ENCODE results near the gene LYPD6B. TPM values are rescaled to one million over a fixed set of nuclear protein-coding genes. Genes with fewer than 3 reads are reported as not detected.

LYPD6B gene
- total RNA-seq (1 to 10 TPM in 6 of 7 donors, under 1 TPM in 1; 0.46 to 3.5 (median 1.6) TPM), polyA plus RNA-seq (1 to 10 TPM; 1.2 to 3.5 (median 2.7) TPM)
- long read RNA-seq, donor 1, partial matches to known transcripts = 5 of 6 reads
- long read RNA-seq, donor 1, other reads (novel, unspliced or antisense) = 0 of 6 reads
- long read RNA-seq, donor 2, partial matches to known transcripts = 0 of 1 reads
- long read RNA-seq, donor 2, other reads (novel, unspliced or antisense) = 0 of 1 reads

- Histone ChIP-seq H3K27me3 (replicated peaks in 1 of 7) (peaks cover 0 to 50% (median 12%) of the 10 kb centered on the region in 7 donors), H3K4me1 (peaks cover 0 to 16% (median 6%) of the 10 kb centered on the region in 6 donors), H3K36me3 (no peaks in the 10 kb centered on the region), H3K4me3 (peak within 1 kb of the TSS in 7 of 8 donors; percentile 4 to 68 (median 31)), H3K27ac (no peak within 1 kb of the TSS), H3K9me3 (no peaks in the 10 kb centered on the region)
- peak; percentile 80 for DNase-seq
- intact Hi-C loops (cut with DNase I; ENCODE audit: low total_unique reads) = no loop called here
- 2 to 10% (median 3%) methylated on average over 17 to 85 of the region's 85 CpGs for WGBS, 5 donors
- TF ChIP-seq POLR2AphosphoS5 (IDR thresholded peaks at IDR 0.05) (no peak), POLR2A (IDR thresholded peaks at IDR 0.05) (no peak), CTCF (IDR thresholded peaks at IDR 0.05 in 8 of 11, conservative IDR thresholded peaks at IDR 0.05 in 3 of 11) (no peak)
Observed at GRCh38 chr2:149038442-149039212, at the start of gene LYPD6B. Gene LYPD6B (plus strand): TSS chr2:149038699. CDS start chr2:149130949, 92,250 bp downstream.

GRCh38 chr2:148989882-148990493 is 48.5 kb upstream of the LYPD6B start:
- intact Hi-C loops (cut with DNase I; ENCODE audit: low total_unique reads) = loop anchor here (5.0 to 10.0 kb wide), 2 partner anchors 485 to 1053 kb away; no protein-coding TSS in a partner anchor
- H3K27ac ChIP-seq = no peak overlapping the region
- H3K4me1 ChIP-seq = peaks cover 0 to 6% (median 0%) of the 10 kb centered on the region in 6 donors
- H3K36me3 ChIP-seq = peaks cover 0 to 5% (median 0%) of the 10 kb centered on the region in 6 donors
- no peak overlapping the region for H3K4me3 ChIP-seq
- no peaks in the 10 kb centered on the region for H3K27me3 ChIP-seq (replicated peaks in 1 of 7)
- 36 to 50% (median 40%) methylated on average over 6 of the region's 6 CpGs for WGBS, 5 donors
- DNase-seq = no peak
- H3K9me3 ChIP-seq = no peaks in the 10 kb centered on the region
- TF ChIP-seq POLR2AphosphoS5 (IDR thresholded peaks at IDR 0.05) (no peak), POLR2A (IDR thresholded peaks at IDR 0.05) (no peak), CTCF (IDR thresholded peaks at IDR 0.05 in 8 of 11, conservative IDR thresholded peaks at IDR 0.05 in 3 of 11) (peak; percentile 33 to 72 (median 62))

GRCh38 chr2:148990968-148991367 is 47.5 kb upstream of the LYPD6B start:
- H3K36me3 ChIP-seq = peaks cover 0 to 5% (median 0%) of the 10 kb centered on the region in 6 donors
- H3K27me3 ChIP-seq (replicated peaks in 1 of 7) = no peaks in the 10 kb centered on the region
- H3K4me3 ChIP-seq = no peak overlapping the region
- no peak for DNase-seq
- no peak overlapping the region for H3K27ac ChIP-seq
- no peak for TF ChIP-seq CTCF (IDR thresholded peaks at IDR 0.05 in 8 of 11, conservative IDR thresholded peaks at IDR 0.05 in 3 of 11)
- intact Hi-C loops (cut with DNase I; ENCODE audit: low total_unique reads) = loop anchor here (5.0 to 10.0 kb wide), 2 partner anchors 486 to 1054 kb away; no protein-coding TSS in a partner anchor
- WGBS, 5 donors = 75 to 87% (median 76%) methylated on average over 6 of the region's 6 CpGs
- H3K9me3 ChIP-seq = no peaks in the 10 kb centered on the region
- peaks cover 0 to 6% (median 0%) of the 10 kb centered on the region in 6 donors for H3K4me1 ChIP-seq

All from spleen (tissue), 13 donors.